SU-DHL-6 (cell line): ENCODE measurements around the gene TATDN2.

Experiments used
- H2AFZ ChIP-seq: fragments of 200-600 bp; sonication (generic); 2 replicates; pipeline ENCODE4 v1.6.1; 2014; ENCODE audit warnings: low read depth, mild to moderate bottlenecking, moderate library complexity, mixed read lengths, antibody characterized with exemption, low read length; ENCODE audit not compliant: severe bottlenecking
- H3F3A ChIP-seq: fragments of 200-600 bp; shearing (Covaris generic); 2 replicates; pipeline ENCODE4 v1.6.0; 2016; ENCODE audit warnings: antibody characterized with exemption, mild to moderate bottlenecking; ENCODE audit not compliant: insufficient read depth
- H3K27ac ChIP-seq: fragments of 200-600 bp; sonication (generic); 2 replicates; pipeline ENCODE4 v1.5.1; 2016; ENCODE audit warnings: low read depth, mild to moderate bottlenecking, low read length, moderate library complexity, mixed read lengths
- H3K27me3 ChIP-seq: fragments of 200-600 bp; sonication (generic), shearing (Covaris generic); 2 replicates; pipeline ENCODE4 v1.6.0; 2014; ENCODE audit warnings: mild to moderate bottlenecking, low read length
- H3K36me3 ChIP-seq: fragments of 200-600 bp; sonication (generic); 2 replicates; pipeline ENCODE4 v1.6.1; 2014; ENCODE audit warnings: mild to moderate bottlenecking, low read length, mixed read lengths
- H3K4me2 ChIP-seq: fragments of 300-600, 200-600 bp; shearing (Covaris generic), sonication (generic); 2 replicates; pipeline ENCODE4 v1.6.0; 2014; ENCODE audit warnings: low read length, low read depth, mild to moderate bottlenecking; ENCODE audit not compliant: poor library complexity, severe bottlenecking
- H3K4me3 ChIP-seq: fragments of 200-600 bp; sonication (generic); 2 replicates; pipeline ENCODE4 v1.5.1; 2014; ENCODE audit warnings: antibody characterized with exemption, low read length, mild to moderate bottlenecking, mixed read lengths; ENCODE audit not compliant: insufficient read depth, poor library complexity, severe bottlenecking
- H3K79me2 ChIP-seq: fragments of 200-600 bp; sonication (generic); 2 replicates; pipeline ENCODE4 v1.6.1; 2014; ENCODE audit warnings: mild to moderate bottlenecking, low read length, moderate library complexity; ENCODE audit not compliant: insufficient read depth
- H3K9ac ChIP-seq: fragments of 200-600 bp; sonication (generic); 2 replicates; pipeline ENCODE4 v1.7.0; 2014; ENCODE audit warnings: mild to moderate bottlenecking, low read length
- H3K9me2 ChIP-seq: fragments of 200-600 bp; sonication (generic); replicated peaks from 2 replicates; pipeline ENCODE4 v1.6.1; 2014; ENCODE audit warnings: low read length; ENCODE audit not compliant: insufficient read depth
- H3K9me3 ChIP-seq: fragments of 200-600 bp; sonication (generic); 2 replicates; pipeline ENCODE4 v1.6.1; 2014; ENCODE audit warnings: low read length, mixed read lengths; ENCODE audit not compliant: insufficient read depth
- H4K20me1 ChIP-seq: fragments of 200-600 bp; sonication (generic); 2 replicates; pipeline ENCODE4 v1.6.1; 2014; ENCODE audit warnings: low read depth, mild to moderate bottlenecking, antibody characterized with exemption, low read length, moderate library complexity, mixed read lengths
- CTCF ChIP-seq: fragments of 200-600 bp; sonication (generic); IDR thresholded peaks from one replicate; pipeline ENCODE4 v1.5.1; 2017; ENCODE audit warnings: antibody characterized with exemption, mild to moderate bottlenecking, low read length, moderate library complexity; ENCODE audit not compliant: insufficient read depth, poor library complexity, severe bottlenecking
- EZH2phosphoT487 ChIP-seq: fragments of 200-600 bp; sonication (generic), shearing (Covaris generic); conservative IDR thresholded peaks from 2 replicates; pipeline ENCODE4 v1.6.1; 2018; ENCODE audit warnings: mild to moderate bottlenecking, antibody characterized with exemption, low read length, moderate library complexity, mixed read lengths

TATDN2 gene

GRCh38 chr3:10328460-10329071 lies 80.3 kb downstream of the TATDN2 start:
- no peaks in the 10 kb centered on the region for H3K27me3 ChIP-seq
- no peaks in the 10 kb centered on the region for H3K9me2 ChIP-seq
- no peaks in the 10 kb centered on the region for H4K20me1 ChIP-seq
- no peak overlapping the region for H3K4me3 ChIP-seq
- no peak overlapping the region for H2AFZ ChIP-seq
- no peaks in the 10 kb centered on the region for H3F3A ChIP-seq
- H3K36me3 ChIP-seq: no peaks in the 10 kb centered on the region
- H3K79me2 ChIP-seq: no peaks in the 10 kb centered on the region
- H3K9ac ChIP-seq: no peak overlapping the region
- H3K27ac ChIP-seq: no peak overlapping the region
- H3K4me2 ChIP-seq: no peak overlapping the region
- TF ChIP-seq EZH2phosphoT487: no peak
- no peak for TF ChIP-seq CTCF
- H3K9me3 ChIP-seq: no peaks in the 10 kb centered on the region

GRCh38 chr3:10329495-10330015 lies 81.3 kb downstream of the TATDN2 start:
- H3K27me3 ChIP-seq: no peaks in the 10 kb centered on the region

GRCh38 chr3:10330319-10330718 lies 82.1 kb downstream of the TATDN2 start:
- H3K27ac ChIP-seq: no peak overlapping the region
- no peaks in the 10 kb centered on the region for H3K9me2 ChIP-seq
- H3K9me3 ChIP-seq: no peaks in the 10 kb centered on the region
- H3K79me2 ChIP-seq: no peaks in the 10 kb centered on the region
- no peak overlapping the region for H3K4me2 ChIP-seq
- no peak for TF ChIP-seq CTCF
- no peak for TF ChIP-seq EZH2phosphoT487
- H4K20me1 ChIP-seq: no peaks in the 10 kb centered on the region
- H3F3A ChIP-seq: no peaks in the 10 kb centered on the region
- H3K27me3 ChIP-seq: no peaks in the 10 kb centered on the region
- no peak overlapping the region for H3K4me3 ChIP-seq
- no peaks in the 10 kb centered on the region for H3K36me3 ChIP-seq
- no peak overlapping the region for H2AFZ ChIP-seq
- no peak overlapping the region for H3K9ac ChIP-seq

More at GRCh38 chr3:10329495-10330015, 81.3 kb downstream of the TATDN2 start:
- no peaks in the 10 kb centered on the region for H4K20me1 ChIP-seq
- H3F3A ChIP-seq: no peaks in the 10 kb centered on the region
- H3K4me3 ChIP-seq: no peak overlapping the region
- no peaks in the 10 kb centered on the region for H3K79me2 ChIP-seq
- no peaks in the 10 kb centered on the region for H3K9me3 ChIP-seq
- H3K36me3 ChIP-seq: no peaks in the 10 kb centered on the region
- no peak overlapping the region for H3K27ac ChIP-seq
- no peaks in the 10 kb centered on the region for H3K9me2 ChIP-seq
- no peak overlapping the region for H3K4me2 ChIP-seq
- H3K9ac ChIP-seq: no peak overlapping the region
- H2AFZ ChIP-seq: no peak overlapping the region
- TF ChIP-seq EZH2phosphoT487: no peak
- no peak for TF ChIP-seq CTCF
